ENCODE measurements around the gene GRM5.

The GRM5 gene

DNA sequence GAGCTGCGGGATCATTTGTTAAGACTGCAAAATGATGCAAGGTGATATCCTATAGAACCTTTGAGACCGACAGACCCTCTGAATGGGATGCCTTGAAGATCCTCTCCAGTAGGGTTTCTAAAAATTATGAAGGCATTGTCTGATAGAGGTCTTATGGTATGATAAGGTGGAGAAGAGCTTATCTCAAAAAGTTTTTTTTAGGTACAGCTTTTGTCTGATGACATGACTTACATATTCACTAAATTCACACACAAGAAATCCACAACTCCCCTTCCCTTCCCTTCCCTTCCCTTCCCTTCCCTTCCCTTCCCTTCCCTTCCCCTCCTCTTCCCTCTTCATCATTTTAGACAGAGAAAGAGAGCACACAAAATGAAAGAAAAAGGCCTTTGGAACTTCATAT lies 609.8 kb downstream of the GRM5 start:
- no peak for TF ChIP-seq CTCF (IDR thresholded peaks at IDR 0.05; ENCODE audit: low read depth, low read length)
- H3K4me3 ChIP-seq (ENCODE audit: low read depth, low read length): no peak overlapping the region
- no peak for DNase-seq (ENCODE audit: low read depth, low spot score)
- in situ Hi-C loops (cut with HindIII; ENCODE audit: low sequenced_read_pairs): no loop called here

- no peak for DNase-seq (ENCODE audit: low read depth, low spot score)
- no peak overlapping the region for H3K4me3 ChIP-seq (ENCODE audit: low read depth, low read length)
- in situ Hi-C loops (cut with HindIII; ENCODE audit: low sequenced_read_pairs): no loop called here
- no peak for TF ChIP-seq CTCF (IDR thresholded peaks at IDR 0.05; ENCODE audit: low read depth, low read length)
Observed at GRCh38 chr11:88454881-88455280, 610.9 kb downstream of the GRM5 start.

Data from astrocyte of the spinal cord (primary cell).